B cell (primary cell): ENCODE measurements around the gene MOB3B.

Experiments
- EZH2 ChIP-seq: IDR thresholded peaks from 2 replicates; pipeline ENCODE4 v1.6.1; 2012; ENCODE audit warnings: borderline replicate concordance, low read depth, mild to moderate bottlenecking, moderate library complexity, low read length; ENCODE audit not compliant: insufficient read depth, poor library complexity, severe bottlenecking
- TF ChIP-seq, protein P1 (sequence below): fragments of 200-600 bp; IDR thresholded peaks from one replicate; pipeline ENCODE4 v1.8.0; 2022; ENCODE audit warnings: antibody characterized with exemption, mild to moderate bottlenecking

DNA sequence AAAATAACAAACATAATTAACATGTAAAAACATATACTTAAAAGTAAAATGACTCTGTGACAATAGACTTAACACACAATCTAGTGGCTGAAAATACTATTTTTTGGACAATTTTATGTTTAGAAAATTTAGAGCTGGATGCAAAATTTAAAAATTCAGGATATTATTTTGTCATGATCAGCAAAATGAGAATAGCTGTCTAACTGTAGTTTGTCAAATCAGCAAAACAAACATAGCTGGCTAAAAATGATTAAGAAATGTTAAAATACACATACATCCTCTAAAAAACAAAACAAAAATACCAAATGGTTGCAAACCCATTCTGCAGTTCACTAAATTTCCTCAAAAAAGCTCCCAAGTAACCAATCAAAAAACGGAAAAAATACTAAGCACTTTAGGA lies 25.1 kb upstream of the MOB3B start:
- TF ChIP-seq, protein P1, sequence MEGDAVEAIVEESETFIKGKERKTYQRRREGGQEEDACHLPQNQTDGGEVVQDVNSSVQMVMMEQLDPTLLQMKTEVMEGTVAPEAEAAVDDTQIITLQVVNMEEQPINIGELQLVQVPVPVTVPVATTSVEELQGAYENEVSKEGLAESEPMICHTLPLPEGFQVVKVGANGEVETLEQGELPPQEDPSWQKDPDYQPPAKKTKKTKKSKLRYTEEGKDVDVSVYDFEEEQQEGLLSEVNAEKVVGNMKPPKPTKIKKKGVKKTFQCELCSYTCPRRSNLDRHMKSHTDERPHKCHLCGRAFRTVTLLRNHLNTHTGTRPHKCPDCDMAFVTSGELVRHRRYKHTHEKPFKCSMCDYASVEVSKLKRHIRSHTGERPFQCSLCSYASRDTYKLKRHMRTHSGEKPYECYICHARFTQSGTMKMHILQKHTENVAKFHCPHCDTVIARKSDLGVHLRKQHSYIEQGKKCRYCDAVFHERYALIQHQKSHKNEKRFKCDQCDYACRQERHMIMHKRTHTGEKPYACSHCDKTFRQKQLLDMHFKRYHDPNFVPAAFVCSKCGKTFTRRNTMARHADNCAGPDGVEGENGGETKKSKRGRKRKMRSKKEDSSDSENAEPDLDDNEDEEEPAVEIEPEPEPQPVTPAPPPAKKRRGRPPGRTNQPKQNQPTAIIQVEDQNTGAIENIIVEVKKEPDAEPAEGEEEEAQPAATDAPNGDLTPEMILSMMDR = no peak
- no peak for TF ChIP-seq EZH2
